GM10266 (cell line): ENCODE results near the gene TWSG1.

Experiments used
- DNase-seq: peaks from one replicate; pipeline ENCODE4 v3.0.0; 2012; ENCODE audit errors: extremely low spot score
- CTCF ChIP-seq: IDR thresholded peaks from 2 replicates; pipeline ENCODE4 v1.5.1; 2012; ENCODE audit warnings: mild to moderate bottlenecking, low read depth; ENCODE audit not compliant: control insufficient read depth, insufficient read depth; ENCODE audit errors: missing control alignments

Gene TWSG1

GRCh38 chr18:9323750-9324445, 10.7 kb upstream of the TWSG1 start:
- DNase-seq: no peak
- TF ChIP-seq CTCF: no peak

DNA sequence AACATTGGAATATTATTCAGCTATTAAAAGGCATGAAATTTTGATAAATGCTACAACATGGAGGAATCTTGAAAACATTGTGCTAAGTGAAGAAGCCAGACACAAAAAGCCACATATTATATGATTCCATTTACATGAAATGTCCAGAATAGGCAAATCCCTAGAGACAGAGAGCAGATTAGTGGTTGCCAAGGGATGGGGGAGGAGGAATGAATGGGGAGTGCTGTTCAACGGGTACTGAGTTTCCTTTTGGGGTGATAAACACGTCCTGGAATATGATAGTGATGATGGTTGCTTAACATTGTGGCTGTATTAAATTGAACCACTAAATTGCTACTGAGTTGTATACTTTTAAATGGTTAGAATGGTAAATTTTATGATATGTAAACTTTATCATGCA, 8.9 kb upstream of the TWSG1 start:
- no peak for TF ChIP-seq CTCF

GRCh38 chr18:9328776-9329175, 5.8 kb upstream of the TWSG1 start:
- no peak for DNase-seq
- no peak for TF ChIP-seq CTCF

More for the DNA sequence above, 8.9 kb upstream of the TWSG1 start:
- DNase-seq: no peak

DNA sequence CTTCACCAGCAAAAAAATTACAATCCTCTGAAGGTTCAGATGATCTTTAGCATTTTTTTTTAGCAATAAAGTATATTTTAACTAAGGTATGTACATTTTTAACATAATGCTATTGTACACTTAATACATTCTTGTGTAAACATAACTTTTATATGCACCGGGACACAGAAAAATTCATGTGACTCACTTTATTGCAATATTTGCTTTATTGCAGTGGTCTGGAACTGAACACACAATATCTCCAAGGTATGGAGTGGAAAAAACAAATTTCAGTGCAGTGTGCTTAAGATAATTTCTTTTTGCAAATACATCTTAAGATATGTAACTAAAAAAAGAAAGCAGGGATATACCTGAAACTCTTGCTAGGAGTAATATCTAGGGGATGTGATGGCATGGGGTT, 5.1 kb upstream of the TWSG1 start:
- no peak for TF ChIP-seq CTCF
- no peak for DNase-seq

DNA sequence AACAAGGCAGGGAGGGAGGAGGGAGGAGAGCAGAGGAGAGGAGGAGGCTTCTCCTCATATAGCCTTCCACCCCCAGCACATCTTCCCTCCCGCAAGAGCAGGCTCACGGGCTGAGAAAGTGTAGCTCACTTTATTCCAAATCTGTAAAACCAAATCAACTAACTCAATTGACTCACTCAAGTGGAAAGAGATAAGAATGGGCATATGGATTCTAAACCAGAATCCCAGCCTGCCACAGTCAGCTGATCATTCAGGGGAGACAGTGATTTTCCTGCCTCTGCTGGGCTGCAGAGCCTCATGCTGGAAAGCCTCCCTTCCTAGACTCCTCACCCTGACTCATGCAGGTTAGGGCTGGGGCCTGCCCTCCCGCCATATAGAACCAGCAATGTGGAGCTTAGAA, 4.2 kb upstream of the TWSG1 start:
- DNase-seq: no peak
- no peak for TF ChIP-seq CTCF

DNA sequence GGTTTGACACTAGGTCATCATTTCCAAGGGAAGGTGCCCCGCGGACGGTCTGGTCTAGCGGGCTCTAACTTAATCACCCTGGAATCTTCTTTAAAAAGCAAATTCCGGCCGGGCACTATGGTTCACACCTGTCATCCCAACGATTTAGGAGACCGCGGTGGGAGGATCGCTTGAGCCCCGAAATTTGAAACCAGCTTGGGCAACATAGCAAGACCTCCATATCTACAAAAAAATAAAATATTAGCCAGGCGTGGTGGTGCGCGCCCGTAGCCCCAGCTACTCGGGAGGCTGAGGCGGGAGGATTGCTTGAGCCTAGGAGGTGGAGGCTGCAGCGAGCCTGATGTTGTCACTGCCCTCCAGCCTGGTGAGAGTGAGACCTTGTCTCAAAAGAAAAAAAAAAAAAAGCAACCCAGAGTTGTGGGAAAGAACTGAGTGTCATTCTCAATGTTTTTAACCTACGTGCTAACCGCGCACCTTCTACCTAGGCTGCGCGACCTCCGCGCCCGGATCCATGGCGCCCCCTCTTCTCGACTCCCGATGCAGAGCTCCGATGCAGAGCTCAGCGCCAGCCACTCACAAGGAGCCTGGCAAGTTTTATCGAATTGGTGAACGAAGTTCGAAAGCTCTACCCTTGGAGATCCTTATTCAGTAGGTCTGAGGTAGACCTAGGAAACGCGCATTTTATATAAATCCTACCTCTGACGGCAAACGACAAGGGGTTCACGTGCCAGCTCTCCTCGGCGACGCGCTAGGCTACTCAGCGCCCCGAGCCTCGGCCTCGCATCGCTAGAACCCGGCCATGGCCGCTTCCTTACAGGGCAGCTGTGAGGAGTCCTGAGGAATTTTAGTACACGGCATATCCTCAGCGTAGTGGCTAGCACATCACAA, 888 bp upstream of the TWSG1 start:
- peak; percentile 54 for DNase-seq
- peak; percentile 1 for TF ChIP-seq CTCF
